ENCODE measurements around the gene BEGAIN.

BEGAIN gene, protein sequence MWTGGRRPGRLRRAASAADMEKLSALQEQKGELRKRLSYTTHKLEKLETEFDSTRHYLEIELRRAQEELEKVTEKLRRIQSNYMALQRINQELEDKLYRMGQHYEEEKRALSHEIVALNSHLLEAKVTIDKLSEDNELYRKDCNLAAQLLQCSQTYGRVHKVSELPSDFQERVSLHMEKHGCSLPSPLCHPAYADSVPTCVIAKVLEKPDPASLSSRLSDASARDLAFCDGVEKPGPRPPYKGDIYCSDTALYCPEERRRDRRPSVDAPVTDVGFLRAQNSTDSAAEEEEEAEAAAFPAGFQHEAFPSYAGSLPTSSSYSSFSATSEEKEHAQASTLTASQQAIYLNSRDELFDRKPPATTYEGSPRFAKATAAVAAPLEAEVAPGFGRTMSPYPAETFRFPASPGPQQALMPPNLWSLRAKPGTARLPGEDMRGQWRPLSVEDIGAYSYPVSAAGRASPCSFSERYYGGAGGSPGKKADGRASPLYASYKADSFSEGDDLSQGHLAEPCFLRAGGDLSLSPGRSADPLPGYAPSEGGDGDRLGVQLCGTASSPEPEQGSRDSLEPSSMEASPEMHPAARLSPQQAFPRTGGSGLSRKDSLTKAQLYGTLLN

DNA sequence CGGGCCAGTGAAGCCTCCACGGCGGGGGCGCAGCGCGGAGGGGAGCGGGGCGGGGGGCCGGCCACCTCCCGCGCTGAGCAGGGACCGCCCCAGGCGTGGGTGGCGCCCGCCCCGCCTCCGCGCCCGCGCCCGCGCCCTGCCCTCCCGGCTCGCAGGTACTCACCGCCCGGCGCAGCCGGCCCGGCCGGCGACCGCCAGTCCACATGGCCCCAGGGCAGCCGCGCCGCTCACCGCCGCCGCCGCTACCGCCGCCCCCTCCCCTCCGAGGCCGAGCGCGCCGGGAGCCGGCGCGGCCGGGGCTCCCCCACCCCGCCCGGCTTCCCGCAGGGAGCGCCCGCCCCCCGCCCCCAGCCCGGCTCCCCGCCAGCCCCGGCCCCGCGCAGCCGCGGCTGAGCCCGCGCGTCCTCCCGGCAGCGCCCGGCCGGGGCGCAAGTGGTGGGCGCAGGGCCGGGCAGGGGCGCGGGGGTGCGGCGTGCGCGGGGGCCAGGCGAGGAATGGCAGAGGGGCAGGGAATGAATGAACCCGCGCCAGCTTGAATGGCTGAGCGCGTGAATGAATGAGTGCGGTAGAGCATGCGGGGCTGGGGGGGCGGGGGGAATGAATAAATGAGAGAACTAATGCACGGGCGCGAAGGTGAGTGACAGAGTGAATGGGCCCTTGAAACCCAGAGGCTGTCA lies at the start of gene BEGAIN:
TSS of gene BEGAIN (minus strand) at position 332 of the 677 bp plus-strand sequence. CDS start at position 205, 127 bp downstream.
- DNase-seq (ENCODE audit: low read depth in 1 of 2, low spot score in 1 of 2): peak in 1 of 2 donors; percentile 31

DNA sequence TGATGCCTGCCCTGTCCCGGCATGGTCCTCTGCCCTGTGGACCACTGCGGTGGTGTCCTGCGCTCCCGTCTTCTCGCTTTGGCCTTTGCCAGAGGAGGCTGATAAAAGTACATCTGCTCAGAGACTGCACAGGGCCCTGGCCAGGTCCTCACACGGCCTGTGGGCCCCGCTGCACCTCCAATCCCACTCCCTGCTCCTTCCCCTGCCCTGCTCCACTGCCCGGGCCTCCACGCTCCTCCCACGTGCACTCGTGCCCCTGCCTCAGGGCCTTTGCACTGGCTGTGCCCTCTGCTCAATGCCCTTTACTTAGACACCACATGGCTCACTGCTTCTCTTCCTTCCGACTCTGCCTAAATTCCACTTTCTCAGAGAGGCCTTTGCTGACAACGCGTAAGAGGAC lies 49.3 kb upstream of the BEGAIN start:
- no peak for DNase-seq (ENCODE audit: low read depth in 1 of 2, low spot score in 1 of 2)

DNA sequence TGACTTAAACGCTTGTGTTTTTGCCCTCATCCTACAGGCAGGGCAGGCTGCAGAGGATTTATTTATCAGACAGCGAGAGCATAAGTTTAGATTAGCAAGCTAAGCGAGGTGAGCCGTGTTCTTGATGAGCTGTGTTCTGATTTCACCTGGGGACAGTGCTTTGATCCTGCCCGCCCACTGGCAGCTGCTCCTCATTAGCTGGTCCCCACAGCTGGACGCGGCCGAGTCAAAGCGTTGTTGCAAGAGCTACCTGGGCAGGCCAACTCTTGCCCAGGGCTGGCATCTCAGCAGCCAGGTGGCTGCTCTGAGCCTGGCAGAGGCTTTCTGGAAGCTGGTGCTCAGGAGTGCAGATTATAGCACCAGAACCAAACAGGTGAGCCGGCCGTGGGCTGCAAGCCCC lies 46.8 kb upstream of the BEGAIN start:
- no peak for DNase-seq (ENCODE audit: low read depth in 1 of 2, low spot score in 1 of 2)

- DNase-seq (ENCODE audit: low read depth in 1 of 2, low spot score in 1 of 2): no peak
Measured at GRCh38 chr14:100633406-100633805, 46.2 kb upstream of the BEGAIN start.

DNA sequence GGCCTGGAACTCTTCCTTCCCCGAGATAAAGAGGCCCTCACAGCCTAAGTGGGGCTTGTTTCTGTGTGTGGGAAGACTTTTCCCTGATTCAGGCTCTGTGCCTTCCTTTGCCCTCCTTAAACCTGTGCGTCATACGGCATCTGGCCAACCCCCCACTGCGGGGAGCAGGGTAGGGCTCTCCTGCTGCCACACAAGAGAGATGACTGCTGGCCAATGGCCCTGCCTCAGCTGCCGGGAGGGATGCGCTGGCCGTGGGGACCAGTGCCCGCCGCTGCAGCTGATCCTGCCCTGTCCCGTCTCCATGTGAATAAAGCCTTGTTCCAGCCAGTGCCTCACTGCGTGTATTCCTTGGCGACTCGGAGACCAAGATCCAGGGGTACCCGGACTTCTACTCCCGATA lies 42.5 kb upstream of the BEGAIN start:
- DNase-seq (ENCODE audit: low read depth in 1 of 2, low spot score in 1 of 2): no peak

DNA sequence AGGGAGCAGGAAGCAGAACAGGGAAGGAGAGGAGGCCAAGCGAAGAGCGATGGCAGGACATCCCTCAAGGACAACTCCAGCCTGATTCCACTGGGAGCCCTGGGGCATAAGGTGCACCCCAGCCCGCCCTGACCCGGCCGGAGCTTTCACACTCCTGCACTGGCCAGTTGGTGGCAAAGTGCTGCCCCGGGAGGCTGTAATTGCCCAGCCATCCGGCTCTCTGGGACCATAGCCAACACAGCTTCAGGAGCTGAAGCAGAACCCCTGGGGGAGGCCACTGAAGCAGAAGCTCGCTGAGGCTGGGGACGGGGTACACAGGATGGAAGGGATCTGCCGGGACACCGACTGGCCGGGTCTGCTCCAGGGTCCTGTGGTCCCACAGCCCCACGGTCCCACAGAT lies 41.9 kb upstream of the BEGAIN start:
- DNase-seq (ENCODE audit: low read depth in 1 of 2, low spot score in 1 of 2): no peak

GRCh38 chr14:100628225-100628624 lies 41.0 kb upstream of the BEGAIN start:
- no peak for DNase-seq (ENCODE audit: low read depth in 1 of 2, low spot score in 1 of 2)

DNA sequence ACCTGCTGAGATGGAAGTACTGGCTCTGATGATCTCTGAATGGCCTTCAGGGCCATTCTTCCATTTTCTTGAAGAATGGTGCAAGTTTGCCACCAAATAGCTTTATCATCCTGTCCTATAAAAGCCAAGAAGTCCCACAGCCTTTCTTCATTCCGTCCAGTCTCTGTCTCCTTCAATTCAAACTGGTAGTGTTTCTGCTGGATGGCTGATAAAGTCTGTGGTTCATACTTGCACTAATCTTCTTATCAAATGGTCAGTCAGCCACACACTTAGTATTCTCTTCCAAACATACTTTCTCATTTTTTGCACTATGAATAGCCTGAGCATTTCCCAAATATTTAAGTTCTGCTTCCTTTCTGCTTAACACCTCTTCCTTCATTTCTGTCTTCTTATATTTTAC lies 39.4 kb upstream of the BEGAIN start:
- DNase-seq (ENCODE audit: low read depth in 1 of 2, low spot score in 1 of 2): no peak

- DNase-seq (ENCODE audit: low read depth in 1 of 2, low spot score in 1 of 2): no peak
Measured at GRCh38 chr14:100623961-100624360, 36.7 kb upstream of the BEGAIN start.

DNA sequence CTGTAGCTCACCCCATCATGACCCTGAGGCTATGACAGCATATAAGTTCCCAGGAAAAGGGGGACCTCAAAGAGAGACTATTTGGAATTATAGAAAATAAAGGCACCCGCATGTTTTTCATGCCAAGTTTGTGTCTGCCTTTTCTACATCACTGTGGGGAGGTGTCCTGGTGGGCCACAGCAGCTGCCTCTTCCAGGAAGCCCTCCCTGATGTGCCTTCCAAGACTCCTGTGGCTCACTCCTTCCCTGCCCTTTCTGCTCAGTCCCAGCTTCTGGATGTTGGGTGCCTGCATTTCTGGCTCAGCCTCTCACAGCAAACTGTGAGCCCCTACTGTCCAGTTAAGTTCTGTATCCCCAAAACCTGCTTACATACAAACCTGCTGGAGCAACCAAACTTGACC lies 36.3 kb upstream of the BEGAIN start:
- no peak for DNase-seq (ENCODE audit: low read depth in 1 of 2, low spot score in 1 of 2)

DNA sequence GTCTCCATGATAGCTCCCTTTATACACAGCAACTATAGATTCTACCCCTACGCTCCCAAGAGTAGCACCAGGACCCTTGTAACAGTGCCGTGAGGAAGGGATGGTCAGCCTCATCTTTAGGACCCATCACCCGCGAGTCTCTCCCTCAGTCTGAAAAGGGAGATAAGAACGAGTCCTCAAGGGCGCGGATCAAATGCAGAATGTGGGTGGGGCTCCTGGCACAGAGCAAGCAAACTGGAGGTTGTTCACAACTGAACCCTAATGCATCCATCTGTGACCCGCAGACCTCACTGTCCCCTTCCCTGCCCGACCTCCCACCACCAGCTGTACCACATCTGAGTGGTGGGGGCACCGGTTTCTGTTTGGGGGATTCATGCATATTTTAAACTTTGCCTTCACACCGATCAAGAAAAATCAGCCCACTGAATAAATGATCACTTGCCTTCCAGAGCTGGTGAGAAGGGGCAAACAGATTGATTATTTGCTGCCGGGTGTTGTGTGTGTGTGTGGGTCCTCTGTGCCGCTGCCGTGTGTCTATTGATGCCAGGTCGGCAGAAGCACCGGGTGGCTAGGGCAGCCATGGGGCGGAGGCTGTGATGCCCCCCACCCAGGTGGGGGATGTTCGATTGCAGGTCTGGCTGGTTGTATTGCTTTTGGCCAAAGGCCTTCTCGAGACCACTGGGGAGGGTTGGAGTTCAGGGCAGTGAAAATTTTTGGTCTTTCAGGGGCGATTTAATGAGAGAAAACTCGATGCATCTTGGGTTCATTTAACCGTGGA lies 35.7 kb upstream of the BEGAIN start:
- DNase-seq (ENCODE audit: low read depth in 1 of 2, low spot score in 1 of 2): no peak

DNA sequence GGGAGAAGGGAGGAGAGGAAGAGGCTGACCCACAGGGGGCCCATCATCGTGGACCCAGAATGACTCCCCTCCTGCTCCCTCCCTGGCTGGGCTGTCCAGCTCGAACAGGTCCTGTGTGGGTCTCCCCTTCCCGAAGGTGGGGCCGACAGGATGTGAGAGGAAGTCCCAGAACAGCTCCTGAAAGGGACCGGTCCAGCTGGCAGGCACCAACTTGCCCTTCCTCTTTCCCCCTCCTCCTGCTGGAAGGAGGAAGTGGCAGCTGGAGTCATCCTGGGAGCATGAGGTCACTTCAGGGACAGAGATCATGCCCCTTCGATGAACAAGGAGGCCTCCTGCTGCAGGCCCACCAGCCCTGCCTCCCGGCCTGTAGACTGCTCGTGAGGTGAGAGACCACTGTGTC lies 35.0 kb upstream of the BEGAIN start:
- DNase-seq (ENCODE audit: low read depth in 1 of 2, low spot score in 1 of 2): no peak

GRCh38 chr14:100621806-100622205 lies 34.6 kb upstream of the BEGAIN start:
- no peak for DNase-seq (ENCODE audit: low read depth in 1 of 2, low spot score in 1 of 2)

DNA sequence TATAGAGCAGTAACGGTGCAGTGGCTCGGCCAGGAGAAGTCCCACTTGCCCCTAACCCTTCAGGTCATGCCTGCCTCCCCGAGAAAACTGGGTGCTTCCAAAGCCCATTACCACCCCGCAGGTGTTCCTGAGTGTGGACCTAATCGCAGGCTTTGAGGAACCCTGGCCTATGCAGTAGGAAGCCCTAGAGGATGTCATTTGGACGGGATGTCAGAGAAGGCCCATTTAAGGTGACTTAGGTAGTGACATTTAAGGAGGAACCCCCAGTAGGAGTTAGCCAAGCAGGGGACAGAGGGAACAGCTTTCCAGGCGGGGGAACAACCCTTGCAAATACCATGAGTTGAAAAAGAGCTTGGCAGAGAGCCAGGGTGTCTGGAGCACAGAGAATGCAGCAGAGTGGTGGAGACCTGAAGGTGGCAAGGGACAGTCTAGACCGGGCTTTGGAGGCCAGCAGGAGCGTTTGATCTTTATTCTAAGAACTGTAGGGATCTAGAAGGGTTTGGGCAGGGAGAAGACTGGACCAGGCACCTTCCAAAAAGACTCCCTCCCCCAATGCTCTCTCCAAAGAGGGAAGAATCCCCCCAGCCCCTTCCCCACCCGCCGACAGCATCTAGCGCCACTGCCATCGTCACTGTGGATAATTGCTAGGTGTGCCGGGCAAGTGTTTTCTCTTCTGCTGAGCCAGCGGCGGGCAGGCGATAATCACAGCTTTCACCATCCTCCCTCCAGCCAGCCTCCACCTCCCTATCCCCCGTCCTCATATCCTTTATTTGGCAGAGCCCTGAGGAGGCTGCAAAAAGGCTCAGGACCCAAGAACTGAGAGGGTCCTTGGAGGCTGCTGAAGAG lies 33.3 kb upstream of the BEGAIN start:
- no peak for DNase-seq (ENCODE audit: low read depth in 1 of 2, low spot score in 1 of 2)

GRCh38 chr14:100619396-100620254 lies 32.4 kb upstream of the BEGAIN start:
- DNase-seq (ENCODE audit: low read depth in 1 of 2, low spot score in 1 of 2): no peak

GRCh38 chr14:100618763-100619320 lies 31.6 kb upstream of the BEGAIN start:
- DNase-seq (ENCODE audit: low read depth in 1 of 2, low spot score in 1 of 2): no peak

- DNase-seq (ENCODE audit: low read depth in 1 of 2, low spot score in 1 of 2): no peak
Measured at GRCh38 chr14:100618318-100618693, 31.1 kb upstream of the BEGAIN start.

DNA sequence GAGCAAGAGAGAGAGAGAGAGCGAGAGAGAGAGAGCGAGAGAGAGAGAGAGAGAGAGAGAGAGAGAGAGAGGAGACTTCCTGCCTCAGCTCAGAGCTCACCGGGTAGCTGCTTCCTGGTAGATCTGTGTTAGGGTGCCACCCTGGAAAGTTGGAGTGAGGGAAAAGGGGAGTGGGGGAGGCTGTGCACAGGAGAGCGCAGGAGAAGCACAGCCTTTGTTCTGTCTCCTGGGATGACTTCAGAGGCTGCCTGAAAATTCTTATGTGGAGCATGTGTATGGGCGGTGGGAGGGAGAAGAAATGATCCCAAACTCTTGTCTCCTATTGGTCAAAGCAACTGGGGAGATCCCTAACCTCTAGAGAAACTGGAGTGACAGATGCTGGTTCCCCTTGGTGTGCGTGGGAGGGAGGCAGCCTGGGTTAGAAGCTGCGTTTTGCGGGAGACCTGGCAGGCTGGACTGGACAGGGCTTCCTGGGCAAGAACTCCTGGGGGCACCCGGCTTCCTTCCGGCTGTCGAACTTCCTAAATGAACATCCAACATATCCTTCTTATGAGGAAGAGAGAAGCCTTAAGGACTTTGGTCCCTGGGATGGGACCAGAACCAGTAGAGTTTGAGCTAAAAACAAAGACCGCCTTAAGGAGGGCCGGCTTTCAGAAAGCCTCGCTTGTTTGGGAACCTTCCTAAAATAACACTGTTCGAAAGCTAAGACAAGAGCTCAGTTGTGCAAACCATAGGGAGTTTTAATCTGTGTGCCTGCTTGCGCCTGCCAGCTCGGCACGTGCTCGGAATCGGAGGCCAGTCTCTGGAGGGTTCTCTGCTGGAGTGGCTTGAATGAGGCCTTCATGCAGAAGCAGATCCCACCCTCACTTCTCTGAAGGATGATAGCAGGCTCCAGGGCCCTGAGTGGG lies 30.4 kb upstream of the BEGAIN start:
- DNase-seq (ENCODE audit: low read depth in 1 of 2, low spot score in 1 of 2): no peak

Measured in stimulated activated CD4-positive, alpha-beta T cell treated with anti-CD3 and anti-CD28 coated beads, Interleukin-15, amount 100 ng/mL, for 1 hour (primary cell).